Stimulated activated CD4-positive, alpha-beta T cell treated with anti-CD3 and anti-CD28 coated beads, Interleukin-12 subunit alpha, Interleukin-12 subunit beta, amount 100 ng/mL, for 48 hours (primary cell): ENCODE results near the gene PLCH1.

ENCODE experiments used
- DNase-seq, 3 donors: peaks; one replicate each; pipeline ENCODE4 v3.0.0-alpha.2; 2020; ENCODE audit warnings: low read depth in 2 of 3, low spot score in 1 of 3

The PLCH1 gene

DNA sequence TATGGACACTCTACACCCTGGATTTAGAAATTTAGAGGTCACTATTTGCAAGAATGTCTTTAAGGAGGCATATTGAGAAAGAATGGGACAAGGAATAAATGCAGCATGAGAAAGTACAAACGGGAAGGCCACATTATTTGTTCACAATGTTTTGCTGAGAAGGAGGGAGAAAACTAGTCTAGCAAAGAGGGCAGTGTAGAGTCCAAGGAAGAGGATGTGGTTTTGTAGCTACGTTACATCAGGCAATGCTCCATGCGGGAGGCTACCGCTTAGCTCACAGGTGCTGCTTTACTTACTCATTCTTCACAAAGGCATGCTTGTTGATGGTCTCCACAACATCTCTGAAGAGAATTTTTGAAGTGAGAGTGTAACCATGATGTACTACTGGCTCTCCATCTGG lies 191.1 kb downstream of the PLCH1 start:
- DNase-seq = no peak

DNA sequence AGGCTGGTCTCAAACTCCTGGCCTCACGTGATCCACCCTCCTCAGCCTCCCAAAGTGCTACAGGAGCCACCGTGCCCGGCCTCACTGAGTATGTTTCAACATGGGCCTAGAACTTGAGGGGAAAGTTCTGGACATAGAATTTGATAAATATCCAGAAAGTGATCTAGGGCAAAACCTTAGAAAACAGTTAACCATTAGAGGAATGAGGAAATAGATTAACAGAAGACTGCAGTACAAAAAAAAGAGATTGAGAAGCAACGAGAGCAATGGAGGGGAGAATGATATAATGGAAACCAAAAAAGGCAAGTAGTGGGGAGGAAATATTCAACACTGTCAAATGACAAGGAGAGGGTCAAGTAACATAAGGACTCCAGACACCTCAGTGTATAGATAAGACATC lies 191.5 kb downstream of the PLCH1 start:
- DNase-seq = no peak

GRCh38 chr3:155550391-155550790 lies 194.5 kb downstream of the PLCH1 start:
- no peak for DNase-seq

- no peak for DNase-seq
Measured at GRCh38 chr3:155549087-155549486, 195.8 kb downstream of the PLCH1 start.

- no peak for DNase-seq
Measured at GRCh38 chr3:155548195-155548594, 196.7 kb downstream of the PLCH1 start.

- no peak for DNase-seq
Measured at GRCh38 chr3:155535098-155535497, 209.8 kb downstream of the PLCH1 start.

- DNase-seq = no peak
Measured at GRCh38 chr3:155528579-155528978, 216.3 kb downstream of the PLCH1 start.

DNA sequence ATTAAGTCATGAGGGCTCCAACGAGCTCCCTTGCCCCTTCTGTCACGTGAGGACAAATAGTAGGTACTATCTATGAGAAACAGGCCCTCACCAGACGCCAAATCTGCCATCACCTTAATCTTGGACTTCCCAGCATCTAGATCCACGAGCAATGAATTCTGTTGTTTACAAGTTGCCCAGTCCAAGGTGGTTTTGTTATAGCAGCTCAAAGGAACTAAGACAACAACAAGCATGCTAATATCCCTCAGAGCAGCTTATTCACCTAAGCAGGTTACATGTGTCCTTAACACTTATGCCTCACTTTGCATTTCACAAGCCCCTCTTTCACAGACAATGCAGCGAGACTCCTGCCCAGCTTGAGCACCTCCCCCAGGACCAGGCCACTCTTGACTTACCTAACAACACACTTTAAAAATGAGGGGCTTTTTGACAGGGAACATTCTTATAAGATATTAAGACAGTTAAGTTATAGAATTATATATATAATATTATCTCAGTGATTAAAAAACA lies 219.5 kb downstream of the PLCH1 start:
- no peak for DNase-seq

DNA sequence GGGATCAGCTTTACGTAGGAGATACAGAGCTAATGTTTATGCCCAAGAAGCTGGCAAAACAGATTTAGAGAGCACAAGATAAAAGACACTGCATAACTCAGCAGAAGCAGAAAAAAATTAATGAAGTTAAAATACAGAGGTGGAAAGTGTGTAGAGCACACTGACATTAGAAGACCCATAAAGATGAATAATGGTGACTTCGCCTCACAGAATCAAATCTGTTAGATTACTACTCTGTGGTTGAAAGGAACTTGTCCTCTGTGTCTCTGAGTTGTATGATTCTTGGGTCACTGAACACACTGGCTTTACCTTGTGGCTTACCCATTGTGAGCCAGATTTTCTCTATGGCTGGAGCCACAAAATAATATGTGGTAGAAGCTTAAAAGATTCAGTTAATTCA lies 224.4 kb downstream of the PLCH1 start:
- no peak for DNase-seq

GRCh38 chr3:155519078-155519477 lies 225.8 kb downstream of the PLCH1 start:
- DNase-seq = no peak

DNA sequence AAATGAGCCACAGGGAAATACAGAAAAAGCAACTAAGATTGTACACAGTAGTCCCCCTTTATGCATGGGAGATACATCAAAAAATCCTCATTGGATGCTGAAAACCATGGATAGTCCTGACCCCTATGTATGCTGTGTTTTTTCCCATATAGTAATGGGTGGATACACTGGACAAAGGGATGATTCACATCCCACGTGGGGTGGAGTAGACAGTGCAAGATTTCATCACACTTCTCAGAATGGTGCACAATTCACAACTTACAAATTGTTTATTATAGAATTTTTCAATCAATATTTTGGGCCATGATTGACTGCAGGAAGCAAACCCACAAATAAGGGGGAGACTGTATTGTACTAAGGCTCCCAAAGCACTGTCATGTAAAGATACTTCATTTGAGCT lies 227.0 kb downstream of the PLCH1 start:
- DNase-seq = no peak

GRCh38 chr3:155516439-155516838 lies 228.4 kb downstream of the PLCH1 start:
- no peak for DNase-seq

- no peak for DNase-seq
Measured at GRCh38 chr3:155512867-155513261, 232.0 kb downstream of the PLCH1 start.

DNA sequence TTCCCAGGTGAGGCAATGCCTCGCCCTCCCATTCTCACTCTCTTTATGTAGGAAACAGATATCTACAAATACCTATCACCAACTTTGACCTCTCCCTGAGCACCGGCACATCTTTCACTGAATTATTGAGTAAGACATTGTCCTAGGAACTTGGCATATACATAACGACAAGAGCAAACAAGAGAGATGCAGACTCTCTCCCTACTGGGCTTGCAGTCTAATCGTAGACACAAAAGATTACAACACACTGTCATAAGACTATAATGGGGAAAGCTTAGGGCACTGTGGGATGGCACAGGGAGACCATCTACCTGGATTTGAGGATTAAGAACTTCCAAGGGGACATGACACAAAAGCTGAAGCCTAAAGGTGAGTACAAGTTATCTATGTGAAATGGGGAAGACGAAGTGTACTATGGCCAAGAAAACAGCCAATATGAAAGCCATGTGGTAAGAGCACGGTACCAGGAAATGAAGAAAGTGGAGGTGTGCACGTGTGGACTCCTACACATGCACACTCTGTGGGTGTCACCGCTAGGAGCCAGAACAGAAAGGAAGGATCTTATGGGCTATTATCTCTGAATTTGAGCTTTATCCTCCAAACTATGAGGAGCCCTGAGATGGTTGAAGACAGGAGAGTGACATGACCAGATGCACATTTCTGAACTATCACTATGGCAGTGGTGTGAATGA lies 232.6 kb downstream of the PLCH1 start:
- no peak for DNase-seq

DNA sequence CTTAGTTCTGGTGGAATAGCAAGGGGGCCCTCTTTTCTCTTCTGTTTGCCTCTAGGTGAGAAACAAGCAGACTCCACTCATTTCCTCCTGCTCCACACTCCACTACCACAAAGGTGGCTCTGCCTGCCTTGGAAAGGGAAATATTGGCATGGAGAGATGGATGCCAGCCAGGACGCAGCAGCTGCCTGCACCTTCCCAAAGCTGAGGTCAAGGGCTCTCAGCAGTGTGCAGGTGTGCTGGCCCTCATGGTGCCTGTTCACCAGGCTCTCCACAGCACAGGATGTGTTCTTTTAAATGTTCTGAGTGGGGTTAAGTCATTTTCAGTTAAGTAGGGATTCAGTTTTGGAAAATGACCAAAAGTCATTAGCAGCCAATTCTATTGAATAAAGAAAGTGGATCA lies 240.2 kb downstream of the PLCH1 start:
- DNase-seq = no peak

- no peak for DNase-seq
Measured at GRCh38 chr3:155502630-155503029, 242.2 kb downstream of the PLCH1 start.

DNA sequence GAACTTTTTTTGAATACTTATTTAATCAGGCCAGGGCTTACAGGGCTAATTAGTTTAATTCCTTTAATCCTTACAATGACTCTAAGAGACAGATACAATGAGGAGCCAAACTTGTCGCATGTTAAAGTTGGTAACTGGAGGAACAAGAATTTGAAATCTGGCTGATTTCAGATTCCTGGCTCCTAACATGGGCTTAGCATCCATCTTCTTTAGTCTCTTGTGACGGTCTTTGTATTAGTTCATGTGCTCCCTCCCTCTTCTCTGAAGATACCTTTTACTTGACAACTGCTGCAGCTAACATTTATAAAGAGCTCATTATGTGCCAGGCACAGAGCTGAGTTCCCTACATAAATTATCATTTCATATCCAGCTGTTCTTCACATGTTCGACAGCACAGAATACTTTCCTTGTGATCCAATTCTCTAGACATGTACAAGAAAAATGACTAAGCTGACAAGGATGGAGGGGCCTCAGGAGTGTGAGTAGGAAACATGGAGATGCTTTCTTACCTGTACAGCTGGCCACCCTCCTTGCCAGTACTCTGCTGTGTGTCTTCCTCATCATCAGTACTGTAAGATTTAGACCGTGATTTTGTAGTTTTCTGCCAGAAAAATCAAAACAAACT lies 244.6 kb downstream of the PLCH1 start:
- no peak for DNase-seq

DNA sequence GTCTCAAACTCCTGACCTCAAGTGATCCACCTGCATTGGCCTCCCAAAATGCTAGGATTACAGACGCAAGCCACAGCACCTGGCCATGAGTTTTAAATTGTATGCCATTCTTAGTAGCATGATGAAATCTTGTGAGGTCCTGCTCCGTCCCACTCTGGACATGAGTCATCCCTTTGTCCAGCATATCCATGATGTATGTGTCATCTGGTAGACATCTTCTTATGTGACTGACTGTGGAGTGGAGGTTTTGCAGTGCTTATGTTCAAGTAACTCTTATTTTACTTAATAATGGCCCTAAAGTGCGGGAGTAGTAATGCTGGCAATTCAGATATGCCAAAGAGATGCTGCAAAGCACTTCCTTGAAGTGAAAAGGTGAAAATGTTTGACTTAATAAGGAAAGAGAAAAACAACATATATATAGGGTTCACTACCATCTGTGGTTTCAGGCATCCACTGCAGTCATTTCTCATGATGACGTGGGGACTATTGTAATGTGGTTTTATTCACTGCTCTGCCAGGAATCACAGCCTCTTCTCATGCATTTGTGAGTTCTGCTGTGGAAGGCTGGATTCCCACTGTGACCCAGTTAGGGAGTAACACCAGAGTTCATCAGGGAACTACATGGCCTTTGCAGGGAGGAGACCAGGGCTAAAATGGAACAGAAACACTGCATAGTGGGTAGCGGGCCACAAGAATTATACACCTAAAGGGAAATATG lies 246.8 kb downstream of the PLCH1 start:
- no peak for DNase-seq

DNA sequence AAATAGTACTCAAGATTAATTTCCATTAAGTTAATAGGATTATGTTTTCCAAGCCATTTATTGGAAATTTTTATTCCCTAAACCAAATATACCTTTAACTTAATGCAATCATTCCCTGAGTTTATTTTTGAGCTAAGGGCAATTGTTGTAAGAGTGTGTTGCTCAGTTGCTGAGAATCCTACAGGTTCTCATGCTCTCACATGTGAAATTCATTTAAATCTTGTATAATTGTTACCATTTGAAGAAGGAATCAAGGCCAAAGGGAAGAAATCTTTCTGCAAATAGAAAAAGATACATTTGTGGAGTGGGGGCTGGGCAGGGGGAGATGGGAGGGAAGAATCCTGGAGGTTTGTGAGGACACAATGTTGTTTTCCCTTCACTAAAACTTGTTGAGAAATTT lies 248.7 kb downstream of the PLCH1 start:
- DNase-seq = no peak

DNA sequence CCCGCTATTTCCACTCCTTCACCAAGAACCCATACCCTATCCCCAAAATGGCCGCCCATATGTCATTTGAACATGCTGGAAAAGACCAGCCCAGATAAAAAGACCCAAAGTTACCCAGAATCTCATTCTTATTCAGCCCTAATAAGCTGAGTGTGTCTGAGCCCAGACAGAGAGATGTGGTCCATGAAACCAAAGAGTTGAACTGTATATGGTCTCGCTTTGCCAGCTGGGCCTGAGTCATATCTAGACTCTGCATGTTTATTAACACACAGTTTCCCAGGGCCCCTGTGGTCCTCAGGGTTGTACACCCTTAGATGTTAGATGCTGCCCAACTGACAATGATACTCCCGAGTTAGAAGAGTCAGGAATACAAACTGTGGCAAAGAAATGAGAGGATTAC lies 249.5 kb downstream of the PLCH1 start:
- no peak for DNase-seq

DNA sequence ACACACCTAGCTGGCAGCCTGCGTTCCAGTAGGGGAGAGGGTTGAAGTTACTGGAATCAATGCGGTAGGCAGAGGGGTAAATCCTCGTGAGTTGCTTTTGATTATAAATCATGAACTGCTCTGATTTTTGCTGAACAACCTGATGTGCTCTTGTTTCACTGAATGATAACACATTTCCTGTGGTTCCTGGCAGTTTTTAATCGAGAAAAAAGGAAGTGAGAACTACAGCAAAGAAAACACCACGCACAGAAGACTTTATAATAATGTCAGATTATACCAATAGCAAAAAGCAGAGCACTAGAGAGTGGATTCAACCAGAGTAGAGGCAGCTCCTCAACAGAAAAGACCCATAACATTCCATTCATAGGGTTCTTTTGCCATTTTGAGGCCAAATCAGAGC lies 250.5 kb downstream of the PLCH1 start:
- no peak for DNase-seq

DNA sequence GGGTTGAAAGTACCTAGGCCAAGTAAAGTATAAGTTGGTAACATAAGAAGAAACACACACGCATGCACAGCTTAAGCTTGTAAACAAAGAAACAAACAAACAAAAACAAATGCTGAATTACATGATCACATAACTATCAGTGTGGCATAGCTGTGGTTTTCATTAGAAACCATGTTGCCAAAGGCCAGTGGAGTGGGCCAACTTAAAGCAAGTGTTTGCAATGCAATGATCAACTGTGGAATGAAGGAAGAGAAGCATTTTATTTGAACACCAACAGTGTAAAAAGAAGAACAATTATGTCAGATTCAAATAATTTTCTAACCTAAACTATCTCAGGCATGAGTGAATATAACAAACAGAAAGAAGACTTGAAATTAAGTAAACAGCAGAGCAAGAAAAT lies 252.0 kb downstream of the PLCH1 start:
- DNase-seq = no peak
